Amniotic stem cell (primary cell): ENCODE measurements around the gene SCD5.

Experiments used
- DNase-seq: peaks from one replicate; lab custom pipeline; 2025; lab: John Stamatoyannopoulos, UW

SCD5 gene

GRCh38 chr4:82797040-82797404, 1.6 kb downstream of the SCD5 start:
- DNase-seq, result no peak

- DNase-seq, result no peak
Measured at GRCh38 chr4:82792912-82793649, 5.5 kb downstream of the SCD5 start.

- no peak for DNase-seq
Measured at GRCh38 chr4:82791179-82791578, 7.4 kb downstream of the SCD5 start.

- no peak for DNase-seq
Measured at GRCh38 chr4:82790060-82790660, 8.4 kb downstream of the SCD5 start.

- DNase-seq, result no peak
Measured at GRCh38 chr4:82789025-82789776, 9.4 kb downstream of the SCD5 start.

GRCh38 chr4:82787342-82787741, 11.3 kb downstream of the SCD5 start:
- no peak for DNase-seq

GRCh38 chr4:82786828-82787227, 11.8 kb downstream of the SCD5 start:
- no peak for DNase-seq

- no peak for DNase-seq
Measured at GRCh38 chr4:82785611-82786400, 12.8 kb downstream of the SCD5 start.

GRCh38 chr4:82784681-82785610, 13.7 kb downstream of the SCD5 start:
- DNase-seq, result no peak

- DNase-seq, result no peak
Measured at GRCh38 chr4:82782626-82783345, 15.8 kb downstream of the SCD5 start.

GRCh38 chr4:82780752-82781231, 17.8 kb downstream of the SCD5 start:
- DNase-seq, result no peak

GRCh38 chr4:82780170-82780751, 18.3 kb downstream of the SCD5 start:
- DNase-seq, result no peak

GRCh38 chr4:82779032-82779431, 19.6 kb downstream of the SCD5 start:
- no peak for DNase-seq

- no peak for DNase-seq
Measured at GRCh38 chr4:82777857-82778525, 20.6 kb downstream of the SCD5 start.

- DNase-seq, result no peak
Measured at GRCh38 chr4:82776925-82777542, 21.6 kb downstream of the SCD5 start.

GRCh38 chr4:82775243-82775642, 23.4 kb downstream of the SCD5 start:
- no peak for DNase-seq

GRCh38 chr4:82774711-82775171, 23.9 kb downstream of the SCD5 start:
- DNase-seq, result no peak

- DNase-seq, result no peak
Measured at GRCh38 chr4:82773057-82773456, 25.5 kb downstream of the SCD5 start.

- DNase-seq, result no peak
Measured at GRCh38 chr4:82770607-82771006, 28.0 kb downstream of the SCD5 start.
